H1 (cell line): ENCODE results near the gene RUFY1. TPM values are rescaled to one million over a fixed set of nuclear protein-coding genes. Genes with fewer than 3 reads are reported as not detected.
"Not testable (repeated sequence)": the region's sequence is repeated elsewhere in the genome, so short reads cannot be mapped to it uniquely, and the experiment has no call there.

Experiments
- CTCF ChIA-PET: fragments of 300-600 bp; sonication (Branson Sonifier 250); formaldehyde crosslinking; loops from one replicate; lab custom pipeline; 2021; ENCODE audit not compliant: partially characterized antibody; lab: Charles Lee
- POLR2A ChIA-PET: fragments of 300-600 bp; sonication (Branson Sonifier 250); formaldehyde crosslinking; loops from one replicate; lab custom pipeline; 2021; ENCODE audit warnings: inconsistent platforms; ENCODE audit not compliant: partially characterized antibody; lab: Charles Lee
- DNase-seq, 2 experiments: peaks; one replicate each; pipeline versions ENCODE4 v3.0.0 to v3.0.0-alpha.2; 2010 to 2022; ENCODE audit warnings: low spot score in 2 of 2, low read depth in 1 of 2, mixed read lengths in 1 of 2
- FAIRE-seq: peaks from 2 replicates; lab custom pipeline; 2011; peaks lifted over from hg19 to GRCh38; lab: Jason Lieb, UNC
- H2AFZ ChIP-seq: 2 replicates; pipeline ENCODE4 v1.8.1; 2012; ENCODE audit warnings: low read length, inconsistent platforms
- H2AK5ac ChIP-seq: 2 replicates; pipeline ENCODE4 v1.6.1; 2013; ENCODE audit warnings: low read depth, low read length
- H2BK120ac ChIP-seq: replicated peaks from 2 replicates; pipeline ENCODE3; 2013; ENCODE audit warnings: low read depth, low read length, inconsistent platforms
- H2BK12ac ChIP-seq: 2 replicates; pipeline ENCODE4 v1.6.1; 2013; ENCODE audit warnings: low read depth, low read length
- H2BK15ac ChIP-seq: 2 replicates; pipeline ENCODE4 v1.6.1; 2013; ENCODE audit warnings: low read length
- H2BK20ac ChIP-seq: 2 replicates; pipeline ENCODE4 v1.6.1; 2013; ENCODE audit warnings: low read length
- H2BK5ac ChIP-seq: 2 replicates; pipeline ENCODE4 v1.6.1; 2013; ENCODE audit warnings: low read depth, low read length
- H3K14ac ChIP-seq: 2 replicates; pipeline ENCODE4 v1.6.1; 2013; ENCODE audit warnings: inconsistent platforms; ENCODE audit not compliant: insufficient read length
- H3K18ac ChIP-seq: 2 replicates; pipeline ENCODE4 v1.6.1; 2013; ENCODE audit warnings: low read length; ENCODE audit errors: extremely low read depth
- H3K23ac ChIP-seq: 2 replicates; pipeline ENCODE4 v1.6.1; 2013; ENCODE audit warnings: inconsistent platforms; ENCODE audit not compliant: insufficient read length
- H3K23me2 ChIP-seq: 2 replicates; pipeline ENCODE4 v1.6.1; 2013; ENCODE audit warnings: low read depth, low read length
- H3K27ac ChIP-seq: 2 replicates; pipeline ENCODE4 v1.6.1; 2011; ENCODE audit warnings: low read depth, low read length, inconsistent platforms
- H3K27me3 ChIP-seq, 4 experiments: replicated peaks in 1 of 4; 1 replicate in 1 of 4; 2 replicates in 3 of 4; pipeline versions ENCODE4 v1.6.1 to v1.8.1; 2011 to 2013; ENCODE audit warnings: low read length in 3 of 4, mild to moderate bottlenecking in 3 of 4, inconsistent platforms in 2 of 4, mixed read lengths in 2 of 4, moderate library complexity in 1 of 4; ENCODE audit not compliant: control insufficient read depth in 3 of 4, insufficient read depth in 3 of 4; ENCODE audit errors: extremely low read depth in 1 of 4
- H3K36me3 ChIP-seq, 4 experiments: 2 replicates each; pipeline versions ENCODE4 v1.6.1 to v1.8.1; 2011 to 2013; ENCODE audit warnings: mild to moderate bottlenecking in 4 of 4, low read length in 3 of 4, moderate library complexity in 2 of 4, control low read depth in 1 of 4, inconsistent platforms in 1 of 4; ENCODE audit not compliant: insufficient read depth in 4 of 4, control insufficient read depth in 2 of 4
- H3K4ac ChIP-seq: replicated peaks from 2 replicates; pipeline ENCODE3; 2013; ENCODE audit warnings: low read length, low read depth, mixed read lengths, inconsistent platforms; ENCODE audit not compliant: insufficient read length
- H3K4me1 ChIP-seq, 4 experiments: replicated peaks in 1 of 4; 1 replicate in 1 of 4; 2 replicates in 3 of 4; pipeline versions ENCODE4 v1.6.1 to v1.8.1; 2011 to 2013; ENCODE audit warnings: low read length in 3 of 4, inconsistent platforms in 2 of 4, mixed read lengths in 1 of 4; ENCODE audit not compliant: insufficient read depth in 4 of 4, control insufficient read depth in 3 of 4
- H3K4me2 ChIP-seq, 2 experiments: 2 replicates each; pipeline versions ENCODE4 v1.6.1 to v1.8.1; 2011 to 2013; ENCODE audit warnings: low read depth in 2 of 2, low read length in 2 of 2, control low read depth in 1 of 2, inconsistent platforms in 1 of 2, mild to moderate bottlenecking in 1 of 2; ENCODE audit not compliant: insufficient read depth in 1 of 2
- H3K4me3 ChIP-seq, 4 experiments: fragments of 200-600, 300-600 bp in 1 of 4; sonication (generic), shearing (Covaris generic), sonication (Bioruptor Twin) in 1 of 4; 2 replicates each; pipeline versions ENCODE4 v1.5.1 to v1.8.1; 2011 to 2016; ENCODE audit warnings: low read length in 4 of 4, low read depth in 3 of 4, control low read depth in 2 of 4, inconsistent platforms in 2 of 4, mild to moderate bottlenecking in 2 of 4, mixed read lengths in 1 of 4, moderate library complexity in 1 of 4; ENCODE audit not compliant: insufficient read depth in 2 of 4; ENCODE audit errors: extremely low read depth in 1 of 4
- H3K56ac ChIP-seq: replicated peaks from 2 replicates; pipeline ENCODE3; 2013; ENCODE audit warnings: low read depth, mild to moderate bottlenecking, mixed read lengths, low read length, inconsistent platforms; ENCODE audit not compliant: insufficient read length
- H3K79me1 ChIP-seq: 2 replicates; pipeline ENCODE4 v1.6.1; 2013; ENCODE audit warnings: low read depth, low read length, control low read depth
- H3K79me2 ChIP-seq, 2 experiments: 2 replicates each; pipeline versions ENCODE4 v1.6.1 to v1.8.1; 2012 to 2013; ENCODE audit warnings: low read length in 2 of 2, mild to moderate bottlenecking in 2 of 2, inconsistent platforms in 1 of 2; ENCODE audit not compliant: insufficient read depth in 2 of 2, control insufficient read depth in 1 of 2
- H3K9ac ChIP-seq, 4 experiments: replicated peaks in 1 of 4; 1 replicate in 1 of 4; 2 replicates in 3 of 4; pipeline versions ENCODE4 v1.6.1 to v1.8.1; 2011 to 2013; ENCODE audit warnings: low read depth in 3 of 4, low read length in 3 of 4, control low read depth in 2 of 4, mild to moderate bottlenecking in 2 of 4, moderate library complexity in 2 of 4, inconsistent platforms in 1 of 4; ENCODE audit errors: extremely low read depth in 1 of 4
- H3K9me3 ChIP-seq, 2 experiments: 2 replicates each; pipeline versions ENCODE4 v1.6.1 to v1.8.1; 2012 to 2013; ENCODE audit warnings: mild to moderate bottlenecking in 2 of 2, moderate library complexity in 2 of 2, control low read depth in 1 of 2, inconsistent platforms in 1 of 2, low read depth in 1 of 2, low read length in 1 of 2, mixed read lengths in 1 of 2; ENCODE audit not compliant: insufficient read depth in 2 of 2
- H4K20me1 ChIP-seq, 2 experiments: replicated peaks in 1 of 2; 2 replicates each; pipeline versions ENCODE3 to v1.8.1; 2011 to 2013; ENCODE audit warnings: inconsistent platforms in 2 of 2, low read length in 2 of 2, mild to moderate bottlenecking in 1 of 2; ENCODE audit not compliant: insufficient read depth in 2 of 2, control insufficient read depth in 1 of 2
- H4K5ac ChIP-seq: 2 replicates; pipeline ENCODE4 v1.6.1; 2013; ENCODE audit warnings: low read length, low read depth, mixed read lengths, inconsistent platforms; ENCODE audit not compliant: insufficient read length
- H4K8ac ChIP-seq: 2 replicates; pipeline ENCODE4 v1.8.0; 2013; ENCODE audit warnings: mild to moderate bottlenecking, moderate library complexity, low read length, inconsistent platforms; ENCODE audit not compliant: insufficient read depth; ENCODE audit errors: extremely low read depth
- H4K91ac ChIP-seq: replicated peaks from 2 replicates; pipeline ENCODE3; 2013; ENCODE audit warnings: low read length, mixed read lengths, inconsistent platforms; ENCODE audit not compliant: insufficient read length
- BCL11A ChIP-seq, 2 experiments: IDR thresholded peaks; one replicate each; pipeline ENCODE4 v1.6.1; 2011; ENCODE audit warnings: low read depth in 2 of 2, low read length in 2 of 2, mild to moderate bottlenecking in 2 of 2
- BRCA1 ChIP-seq: IDR thresholded peaks from 2 replicates; pipeline ENCODE4 v1.6.1; 2012; ENCODE audit warnings: low read depth, low read length, improper control_type of control experiment
- KDM1A ChIP-seq: fragments of 200-600, 300-600 bp; sonication (generic); IDR thresholded peaks from 2 replicates; pipeline ENCODE4 v1.7.1; 2016; ENCODE audit warnings: mild to moderate bottlenecking, low read length, borderline replicate concordance
- POU5F1 ChIP-seq: IDR thresholded peaks from 2 replicates; pipeline ENCODE4 v1.6.1; 2011; ENCODE audit warnings: low read depth, mild to moderate bottlenecking, low read length, moderate library complexity
- YY1 ChIP-seq: IDR thresholded peaks from 2 replicates; pipeline ENCODE4 v1.6.1; 2011; ENCODE audit warnings: low read depth, mild to moderate bottlenecking, low read length
- WGBS, 2 experiments: shearing (Covaris generic) in 1 of 2; methylation state at CpG; one replicate each; pipeline versions ENCODE4 v1.1.6 to v1.1.7; 2013 to 2015; ENCODE audit warnings: low lambda C conversion rate in 2 of 2, mixed read lengths in 2 of 2, inconsistent platforms in 1 of 2, low coverage in 1 of 2, missing lambda C conversion rate in 1 of 2; ENCODE audit not compliant: insufficient replicate concordance in 2 of 2, insufficient coverage in 1 of 2, insufficient read length in 1 of 2; ENCODE audit errors: extremely low coverage in 1 of 2, missing lambda C conversion rate in 1 of 2; 5-methylcytosine and 5-hydroxymethylcytosine counted together
- polyA plus RNA-seq, 7 experiments: library from polyadenylated mRNA; depleted of rRNA in 3 of 7; stranded (reverse) in 5 of 7; unstranded in 2 of 7; fragments of >200 nt in 5 of 7; fragments of 200-250 nt in 2 of 7; gene quantifications; 1 replicate in 5 of 7; 2 replicates in 1 of 7; 4 replicates in 1 of 7; pipeline versions ENCODE4 v1.2.1 to v1.2.3, GENCODE V29; 2011 to 2013; ENCODE audit warnings: missing spikeins in 2 of 7, mixed read lengths in 2 of 7
- total RNA-seq: library from RNA; stranded (reverse); fragmentation: NEBNext Ultra II Directional; extraction: Animal tissue kit (Norgen Biotek cat#: 25700); gene quantifications from 2 replicates; pipeline ENCODE4 v1.2.1, GENCODE V29; 2021
- TF ChIP-seq, protein P1 (sequence below), 3 experiments: IDR thresholded peaks; 1 replicate in 2 of 3; 2 replicates in 1 of 3; pipeline versions ENCODE4 v1.5.1 to v1.6.1; 2011; ENCODE audit warnings: low read length in 3 of 3, mild to moderate bottlenecking in 3 of 3, inconsistent platforms in 2 of 3, low read depth in 1 of 3, moderate library complexity in 1 of 3; ENCODE audit not compliant: insufficient read depth in 1 of 3; ENCODE audit errors: control extremely low read depth in 1 of 3

Gene RUFY1
- total and polyA plus RNA-seq, 2 of the 8 experiments (the other 6 are each of a cell fraction or from before 2014, with no cell fraction given), result 22.4 to 29.5 TPM

DNA sequence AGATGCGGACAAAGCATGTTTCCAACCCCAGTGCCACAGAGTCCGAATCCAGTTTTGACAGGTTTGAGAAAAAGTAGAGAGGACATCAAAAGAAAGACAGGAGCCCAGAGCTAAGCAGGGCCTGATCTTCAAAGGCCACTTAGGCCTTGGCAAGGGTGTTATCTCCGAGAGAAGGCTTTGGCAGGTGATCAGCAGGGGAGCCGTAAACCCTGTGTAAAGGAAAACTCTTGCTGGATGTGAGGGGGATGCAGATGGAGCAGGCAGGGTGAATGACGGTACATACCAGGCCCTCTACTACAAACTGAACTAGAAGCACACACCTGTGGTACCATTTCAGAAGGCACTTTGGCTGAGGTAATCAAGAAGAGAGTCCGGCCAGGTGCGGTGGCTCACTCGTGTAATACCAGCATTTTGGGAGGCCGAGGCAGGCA lies 74.5 kb downstream of the RUFY1 start (continued):
- TF ChIP-seq KDM1A, result no peak
- TF ChIP-seq BCL11A (IDR thresholded peaks at IDR 0.05; ENCODE audit: low read depth in 2 of 2, low read length in 2 of 2), result no peak
- TF ChIP-seq, protein P1, sequence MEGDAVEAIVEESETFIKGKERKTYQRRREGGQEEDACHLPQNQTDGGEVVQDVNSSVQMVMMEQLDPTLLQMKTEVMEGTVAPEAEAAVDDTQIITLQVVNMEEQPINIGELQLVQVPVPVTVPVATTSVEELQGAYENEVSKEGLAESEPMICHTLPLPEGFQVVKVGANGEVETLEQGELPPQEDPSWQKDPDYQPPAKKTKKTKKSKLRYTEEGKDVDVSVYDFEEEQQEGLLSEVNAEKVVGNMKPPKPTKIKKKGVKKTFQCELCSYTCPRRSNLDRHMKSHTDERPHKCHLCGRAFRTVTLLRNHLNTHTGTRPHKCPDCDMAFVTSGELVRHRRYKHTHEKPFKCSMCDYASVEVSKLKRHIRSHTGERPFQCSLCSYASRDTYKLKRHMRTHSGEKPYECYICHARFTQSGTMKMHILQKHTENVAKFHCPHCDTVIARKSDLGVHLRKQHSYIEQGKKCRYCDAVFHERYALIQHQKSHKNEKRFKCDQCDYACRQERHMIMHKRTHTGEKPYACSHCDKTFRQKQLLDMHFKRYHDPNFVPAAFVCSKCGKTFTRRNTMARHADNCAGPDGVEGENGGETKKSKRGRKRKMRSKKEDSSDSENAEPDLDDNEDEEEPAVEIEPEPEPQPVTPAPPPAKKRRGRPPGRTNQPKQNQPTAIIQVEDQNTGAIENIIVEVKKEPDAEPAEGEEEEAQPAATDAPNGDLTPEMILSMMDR (IDR thresholded peaks at IDR 0.05; ENCODE audit: control extremely low read depth in 1 of 3, insufficient read depth in 1 of 3, low read depth in 1 of 3, low read length in 3 of 3), result no peak
- no peak for TF ChIP-seq BRCA1
- TF ChIP-seq POU5F1, result no peak
- TF ChIP-seq YY1, result no peak

DNA sequence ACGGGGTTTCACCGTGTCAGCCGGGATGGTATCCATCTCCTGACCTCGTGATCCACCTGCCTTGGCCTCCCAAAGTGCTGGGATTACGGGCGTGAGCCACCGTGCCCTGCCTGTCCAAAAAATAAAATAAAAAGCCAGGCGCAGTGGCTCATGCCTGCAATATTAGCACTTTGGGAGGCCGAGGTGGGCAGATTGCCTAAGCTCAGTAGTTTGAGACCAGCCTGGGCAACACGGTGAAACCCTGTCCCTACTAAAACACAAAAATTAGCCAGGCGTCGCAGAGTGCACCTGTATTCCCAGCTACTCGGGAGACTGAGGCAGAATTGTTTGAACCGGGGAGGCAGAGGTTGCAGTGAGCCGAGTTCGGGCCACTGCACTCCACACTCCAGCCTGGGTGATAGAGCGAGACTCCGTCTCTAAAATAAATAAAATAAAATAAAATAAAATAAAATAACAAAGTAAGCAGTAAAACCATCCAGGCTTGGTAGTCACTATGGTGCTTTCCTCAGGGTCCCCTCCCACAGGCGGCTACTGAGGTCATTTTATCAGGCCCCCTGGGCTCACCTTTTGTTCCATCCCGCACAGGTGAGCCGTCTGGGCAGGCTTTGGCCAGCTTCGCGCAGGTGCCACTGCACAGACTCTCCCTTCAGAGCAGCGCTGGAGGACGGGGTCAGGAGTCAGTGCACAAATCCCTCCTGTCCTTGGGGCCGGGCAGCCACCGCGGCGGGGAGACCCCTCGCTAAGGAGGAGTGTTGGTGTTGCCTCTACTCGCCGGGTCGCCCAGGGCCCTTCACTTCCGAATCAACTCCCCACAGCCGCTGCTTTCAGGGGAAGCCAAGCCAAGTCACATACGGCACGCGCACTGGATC lies 83.4 kb downstream of the RUFY1 start:
- not testable (repeated sequence) for DNase-seq, FAIRE-seq, H2BK15ac ChIP-seq, H2BK5ac ChIP-seq, H3K56ac ChIP-seq, H3K27me3 ChIP-seq, H3K79me2 ChIP-seq, H3K18ac ChIP-seq, H2AFZ ChIP-seq, H2BK12ac ChIP-seq, H4K91ac ChIP-seq, H3K23me2 ChIP-seq, H4K8ac ChIP-seq, H3K4me1 ChIP-seq, H2BK20ac ChIP-seq, H3K79me1 ChIP-seq, H4K20me1 ChIP-seq, H3K9ac ChIP-seq, H2BK120ac ChIP-seq, H2AK5ac ChIP-seq, H3K9me3 ChIP-seq, H3K36me3 ChIP-seq, H3K4ac ChIP-seq, H3K27ac ChIP-seq, H3K23ac ChIP-seq, H3K14ac ChIP-seq, H4K5ac ChIP-seq
- Histone ChIP-seq H3K4me3 (peak overlapping the region in 2 of 4 experiments; percentile 10 to 43; a peak in 2 of 8 replicates), H3K4me2 (peak overlapping the region; percentile 44 to 49; a peak in 3 of 4 replicates)
- ChIA-PET CTCF (interaction anchor here (0.6 to 4.4 kb wide), 6 partner anchors 10 to 154 kb away, joined by 3 to 20 read pairs (median 4); partner anchors contain the start of gene HNRNPH1), POLR2A (interaction anchor here (1.0 kb wide), 2 partner anchors 15 to 21 kb away, joined by 3 to 5 read pairs; no protein-coding TSS in a partner anchor)
- WGBS, 2 experiments, result 83% methylated on average over 17 of the region's 38 CpGs; no CpG with 5 or more reads in 1 of the 2 experiments
